ENCODE data around the gene DPY19L1.

DPY19L1 gene

GRCh38 chr7:35032166-35032565 lies 5.1 kb downstream of the DPY19L1 start:
- no peaks in the 10 kb centered on the region for H3K36me3 ChIP-seq (ENCODE audit: insufficient read depth, low read length)
- H3K79me2 ChIP-seq (ENCODE audit: control insufficient read depth, insufficient read depth, low read length, unreplicated experiment), result peaks cover 85% of the 10 kb centered on the region
- no peak overlapping the region for H3K27ac ChIP-seq (ENCODE audit: low read depth, low read length)
- H3K4me3 ChIP-seq (ENCODE audit: low read depth, low read length), result no peak overlapping the region
- H3K4me1 ChIP-seq (ENCODE audit: control insufficient read depth, insufficient read depth, low read length, unreplicated experiment), result peaks cover 31% of the 10 kb centered on the region
- H3K27me3 ChIP-seq (ENCODE audit: insufficient read depth, low read length), result no peaks in the 10 kb centered on the region
- H2AFZ ChIP-seq (ENCODE audit: low read length, unreplicated experiment), result no peak overlapping the region

DNA sequence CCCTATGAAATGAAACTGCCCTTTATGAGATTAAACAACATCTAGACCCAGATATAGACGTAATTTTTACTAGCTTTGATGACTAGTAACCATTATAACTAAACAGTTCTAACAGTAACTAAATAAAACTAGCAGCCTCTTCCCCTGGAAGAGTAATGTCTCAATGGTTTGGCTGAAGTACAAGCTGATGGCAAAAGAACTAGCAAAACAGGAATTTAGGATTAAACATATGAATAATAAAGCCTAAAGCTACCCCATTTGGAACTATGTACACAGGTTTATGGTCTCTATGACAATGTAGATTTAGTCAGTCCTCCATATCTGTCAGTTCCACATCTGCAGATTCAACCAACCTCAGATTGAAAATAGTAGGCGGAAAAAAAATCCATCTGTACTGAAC lies 6.4 kb downstream of the DPY19L1 start:
- no peaks in the 10 kb centered on the region for H3K36me3 ChIP-seq (ENCODE audit: insufficient read depth, low read length)
- H3K27ac ChIP-seq (ENCODE audit: low read depth, low read length), result no peak overlapping the region
- no peak overlapping the region for H2AFZ ChIP-seq (ENCODE audit: low read length, unreplicated experiment)
- no peak overlapping the region for H3K4me3 ChIP-seq (ENCODE audit: low read depth, low read length)
- no peaks in the 10 kb centered on the region for H3K27me3 ChIP-seq (ENCODE audit: insufficient read depth, low read length)
- peaks cover 35% of the 10 kb centered on the region for H3K4me1 ChIP-seq (ENCODE audit: control insufficient read depth, insufficient read depth, low read length, unreplicated experiment)
- peaks cover 92% of the 10 kb centered on the region for H3K79me2 ChIP-seq (ENCODE audit: control insufficient read depth, insufficient read depth, low read length, unreplicated experiment)

GRCh38 chr7:35029311-35029710 lies 8.0 kb downstream of the DPY19L1 start:
- H3K79me2 ChIP-seq (ENCODE audit: control insufficient read depth, insufficient read depth, low read length, unreplicated experiment), result peaks cover 89% of the 10 kb centered on the region
- H3K4me3 ChIP-seq (ENCODE audit: low read depth, low read length), result no peak overlapping the region
- no peak overlapping the region for H2AFZ ChIP-seq (ENCODE audit: low read length, unreplicated experiment)
- no peaks in the 10 kb centered on the region for H3K27me3 ChIP-seq (ENCODE audit: insufficient read depth, low read length)
- peaks cover 28% of the 10 kb centered on the region for H3K4me1 ChIP-seq (ENCODE audit: control insufficient read depth, insufficient read depth, low read length, unreplicated experiment)
- H3K27ac ChIP-seq (ENCODE audit: low read depth, low read length), result no peak overlapping the region
- H3K36me3 ChIP-seq (ENCODE audit: insufficient read depth, low read length), result no peaks in the 10 kb centered on the region

DNA sequence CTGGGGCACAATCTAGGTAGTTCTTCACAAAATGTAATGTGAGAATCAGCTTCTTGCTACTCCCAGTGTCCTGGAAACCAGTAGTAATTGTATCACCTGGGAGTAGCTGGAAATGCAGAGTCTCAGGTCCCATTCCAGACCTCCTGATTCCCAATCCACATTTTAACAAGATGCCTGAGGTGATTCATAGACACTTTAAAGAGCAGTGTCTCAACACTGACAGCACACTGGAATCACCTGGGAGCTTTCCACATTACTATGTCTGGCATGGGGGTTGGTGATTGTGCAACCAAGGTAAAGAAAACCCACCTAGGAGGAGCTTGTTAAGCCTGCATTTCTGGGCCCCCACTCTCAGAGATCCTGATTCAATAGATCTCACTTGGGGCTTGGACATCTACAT lies 11.1 kb downstream of the DPY19L1 start:
- H3K27me3 ChIP-seq (ENCODE audit: insufficient read depth, low read length), result no peaks in the 10 kb centered on the region
- H3K36me3 ChIP-seq (ENCODE audit: insufficient read depth, low read length), result no peaks in the 10 kb centered on the region
- peaks cover 81% of the 10 kb centered on the region for H3K79me2 ChIP-seq (ENCODE audit: control insufficient read depth, insufficient read depth, low read length, unreplicated experiment)
- H3K27ac ChIP-seq (ENCODE audit: low read depth, low read length), result no peak overlapping the region
- H3K4me3 ChIP-seq (ENCODE audit: low read depth, low read length), result no peak overlapping the region
- no peak overlapping the region for H2AFZ ChIP-seq (ENCODE audit: low read length, unreplicated experiment)
- peaks cover 18% of the 10 kb centered on the region for H3K4me1 ChIP-seq (ENCODE audit: control insufficient read depth, insufficient read depth, low read length, unreplicated experiment)

DNA sequence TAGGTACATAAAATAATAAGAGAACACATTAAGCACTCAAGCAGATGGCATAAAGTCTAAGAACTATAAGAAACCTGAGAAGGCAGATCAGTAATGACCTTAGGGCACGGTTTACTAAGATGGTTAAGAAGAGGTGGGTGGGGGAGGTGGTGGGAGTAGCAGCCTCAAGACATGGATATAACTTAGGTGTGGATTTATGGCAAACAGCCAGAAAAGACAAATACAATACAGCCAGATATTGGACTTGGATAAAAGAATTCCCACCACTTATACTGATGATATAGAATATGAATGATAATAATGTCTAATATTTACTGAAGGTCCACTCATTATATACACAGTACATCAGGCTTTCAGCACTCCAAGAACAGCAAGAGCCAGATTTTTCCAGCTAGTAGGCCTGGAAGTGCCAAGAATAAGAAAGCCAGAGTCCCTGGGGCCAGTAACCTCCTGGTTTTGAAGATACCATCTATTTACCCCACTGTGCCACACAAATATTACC lies 11.9 kb downstream of the DPY19L1 start:
- peaks cover 19% of the 10 kb centered on the region for H3K4me1 ChIP-seq (ENCODE audit: control insufficient read depth, insufficient read depth, low read length, unreplicated experiment)
- H3K27me3 ChIP-seq (ENCODE audit: insufficient read depth, low read length), result no peaks in the 10 kb centered on the region
- no peaks in the 10 kb centered on the region for H3K36me3 ChIP-seq (ENCODE audit: insufficient read depth, low read length)
- no peak overlapping the region for H3K27ac ChIP-seq (ENCODE audit: low read depth, low read length)
- no peak overlapping the region for H3K4me3 ChIP-seq (ENCODE audit: low read depth, low read length)
- peaks cover 78% of the 10 kb centered on the region for H3K79me2 ChIP-seq (ENCODE audit: control insufficient read depth, insufficient read depth, low read length, unreplicated experiment)
- H2AFZ ChIP-seq (ENCODE audit: low read length, unreplicated experiment), result no peak overlapping the region

GRCh38 chr7:35024298-35024697 lies 13.0 kb downstream of the DPY19L1 start:
- Histone ChIP-seq H3K27me3 (ENCODE audit: insufficient read depth, low read length) (no peaks in the 10 kb centered on the region), H3K4me3 (ENCODE audit: low read depth, low read length) (no peak overlapping the region), H3K4me1 (ENCODE audit: control insufficient read depth, insufficient read depth, low read length, unreplicated experiment) (peaks cover 19% of the 10 kb centered on the region), H3K27ac (ENCODE audit: low read depth, low read length) (no peak overlapping the region), H3K79me2 (ENCODE audit: control insufficient read depth, insufficient read depth, low read length, unreplicated experiment) (peaks cover 71% of the 10 kb centered on the region), H2AFZ (ENCODE audit: low read length, unreplicated experiment) (no peak overlapping the region), H3K36me3 (ENCODE audit: insufficient read depth, low read length) (no peaks in the 10 kb centered on the region)

DNA sequence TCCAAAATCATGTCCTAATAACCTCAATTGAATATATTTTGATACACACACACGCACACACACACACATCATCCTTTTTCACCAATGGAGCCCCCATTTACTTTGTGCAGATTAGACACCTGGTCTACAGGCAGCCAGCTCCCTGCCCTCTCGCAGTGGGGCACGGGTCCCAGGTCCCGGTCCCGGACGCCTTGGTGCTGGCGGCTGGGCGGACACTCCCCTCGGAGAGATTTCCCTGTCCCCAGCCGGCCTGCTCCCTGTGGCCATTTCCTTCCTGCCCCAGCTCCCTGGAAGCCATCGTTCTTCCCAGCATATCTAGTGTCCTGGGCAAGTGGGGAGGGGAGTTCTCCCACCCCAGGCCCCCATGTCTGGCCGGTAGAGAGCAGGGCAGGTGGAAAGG lies 14.6 kb downstream of the DPY19L1 start:
- H3K4me3 ChIP-seq (ENCODE audit: low read depth, low read length), result no peak overlapping the region
- H3K27ac ChIP-seq (ENCODE audit: low read depth, low read length), result no peak overlapping the region
- peaks cover 62% of the 10 kb centered on the region for H3K79me2 ChIP-seq (ENCODE audit: control insufficient read depth, insufficient read depth, low read length, unreplicated experiment)
- H3K36me3 ChIP-seq (ENCODE audit: insufficient read depth, low read length), result no peaks in the 10 kb centered on the region
- H3K27me3 ChIP-seq (ENCODE audit: insufficient read depth, low read length), result no peaks in the 10 kb centered on the region
- no peak overlapping the region for H2AFZ ChIP-seq (ENCODE audit: low read length, unreplicated experiment)
- peaks cover 19% of the 10 kb centered on the region for H3K4me1 ChIP-seq (ENCODE audit: control insufficient read depth, insufficient read depth, low read length, unreplicated experiment)

- no peak overlapping the region for H3K27ac ChIP-seq (ENCODE audit: low read depth, low read length)
- peaks cover 54% of the 10 kb centered on the region for H3K79me2 ChIP-seq (ENCODE audit: control insufficient read depth, insufficient read depth, low read length, unreplicated experiment)
- H2AFZ ChIP-seq (ENCODE audit: low read length, unreplicated experiment), result no peak overlapping the region
- H3K27me3 ChIP-seq (ENCODE audit: insufficient read depth, low read length), result no peaks in the 10 kb centered on the region
- no peak overlapping the region for H3K4me3 ChIP-seq (ENCODE audit: low read depth, low read length)
- peaks cover 19% of the 10 kb centered on the region for H3K4me1 ChIP-seq (ENCODE audit: control insufficient read depth, insufficient read depth, low read length, unreplicated experiment)
- H3K36me3 ChIP-seq (ENCODE audit: insufficient read depth, low read length), result peaks cover 5% of the 10 kb centered on the region; the same call in 1 of the 2 replicates
Observed at GRCh38 chr7:35021445-35021844, 15.8 kb downstream of the DPY19L1 start.

DNA sequence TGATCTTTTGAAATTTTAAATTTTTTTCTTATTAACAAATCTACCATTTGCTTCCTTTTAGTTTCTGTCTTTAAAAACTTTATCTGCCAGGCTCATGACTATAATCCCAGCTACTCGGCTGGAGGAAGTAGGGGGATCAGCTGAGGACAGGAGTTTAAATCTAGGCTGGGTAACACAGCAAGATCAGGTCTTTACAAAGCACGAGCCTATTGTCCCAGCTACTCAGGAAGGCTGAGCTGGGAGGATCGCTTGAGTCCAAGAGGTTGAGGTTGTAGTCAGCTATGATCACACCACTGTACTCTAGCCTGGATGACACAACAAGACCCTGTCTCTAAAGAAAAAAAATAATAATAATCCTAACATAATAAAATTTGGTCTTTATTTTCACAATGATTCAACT lies 17.5 kb downstream of the DPY19L1 start:
- H3K4me1 ChIP-seq (ENCODE audit: control insufficient read depth, insufficient read depth, low read length, unreplicated experiment), result peaks cover 6% of the 10 kb centered on the region
- no peak overlapping the region for H3K27ac ChIP-seq (ENCODE audit: low read depth, low read length)
- peaks cover 39% of the 10 kb centered on the region for H3K79me2 ChIP-seq (ENCODE audit: control insufficient read depth, insufficient read depth, low read length, unreplicated experiment)
- no peak overlapping the region for H2AFZ ChIP-seq (ENCODE audit: low read length, unreplicated experiment)
- no peak overlapping the region for H3K4me3 ChIP-seq (ENCODE audit: low read depth, low read length)
- H3K27me3 ChIP-seq (ENCODE audit: insufficient read depth, low read length), result no peaks in the 10 kb centered on the region
- H3K36me3 ChIP-seq (ENCODE audit: insufficient read depth, low read length), result peaks cover 11% of the 10 kb centered on the region

- Histone ChIP-seq H3K27ac (ENCODE audit: low read depth, low read length) (no peak overlapping the region), H3K79me2 (ENCODE audit: control insufficient read depth, insufficient read depth, low read length, unreplicated experiment) (peaks cover 35% of the 10 kb centered on the region), H3K36me3 (ENCODE audit: insufficient read depth, low read length) (peaks cover 11% of the 10 kb centered on the region), H3K4me3 (ENCODE audit: low read depth, low read length) (no peak overlapping the region), H3K4me1 (ENCODE audit: control insufficient read depth, insufficient read depth, low read length, unreplicated experiment) (peaks cover 6% of the 10 kb centered on the region), H3K27me3 (ENCODE audit: insufficient read depth, low read length) (no peaks in the 10 kb centered on the region), H2AFZ (ENCODE audit: low read length, unreplicated experiment) (no peak overlapping the region)
Observed at GRCh38 chr7:35019179-35019729, 18.0 kb downstream of the DPY19L1 start.

GRCh38 chr7:35015346-35015859 lies 21.9 kb downstream of the DPY19L1 start:
- Histone ChIP-seq H3K79me2 (ENCODE audit: control insufficient read depth, insufficient read depth, low read length, unreplicated experiment) (peaks cover 10% of the 10 kb centered on the region), H2AFZ (ENCODE audit: low read length, unreplicated experiment) (no peak overlapping the region), H3K27ac (ENCODE audit: low read depth, low read length) (no peak overlapping the region), H3K36me3 (ENCODE audit: insufficient read depth, low read length) (peaks cover 18% of the 10 kb centered on the region), H3K4me3 (ENCODE audit: low read depth, low read length) (no peak overlapping the region), H3K27me3 (ENCODE audit: insufficient read depth, low read length) (no peaks in the 10 kb centered on the region), H3K4me1 (ENCODE audit: control insufficient read depth, insufficient read depth, low read length, unreplicated experiment) (no peaks in the 10 kb centered on the region)

Data from ACC112 (cell line).